Activated naive CD8-positive, alpha-beta T cell treated with anti-CD3 and anti-CD28 coated beads, Interleukin-2, amount 50 U/mL, for 24 hours (primary cell): ENCODE measurements around the gene TAGAP.

ENCODE experiments used
- ATAC-seq: fragments of 150-1000 bp; cut with Tn5 transposase; one replicate; pipeline ENCODE4 v1.10.0; 2021
- DNase-seq: peaks from one replicate; pipeline ENCODE4 v3.0.0; 2021
- H3K27ac Mint-ChIP-seq: one replicate; pipeline ENCODE4 v1.8.0; 2021; ENCODE audit warnings: mild to moderate bottlenecking, mixed read lengths
- H3K27me3 Mint-ChIP-seq: one replicate; pipeline ENCODE4 v1.8.0; 2021; ENCODE audit warnings: mixed read lengths
- H3K36me3 Mint-ChIP-seq: one replicate; pipeline ENCODE4 v1.8.0; 2021; ENCODE audit warnings: low read depth, mixed read lengths
- H3K4me1 Mint-ChIP-seq: one replicate; pipeline ENCODE4 v1.8.0; 2021; ENCODE audit warnings: mixed read lengths
- H3K4me3 Mint-ChIP-seq: one replicate; pipeline ENCODE4 v1.8.0; 2021; ENCODE audit warnings: mild to moderate bottlenecking, moderate library complexity, mixed read lengths
- H3K9me3 Mint-ChIP-seq: one replicate; pipeline ENCODE4 v1.8.0; 2021; ENCODE audit warnings: mixed read lengths

Gene TAGAP

GRCh38 chr6:159079367-159079766, 34.6 kb upstream of the TAGAP start:
- H3K9me3 Mint-ChIP-seq = peaks cover 4% of the 10 kb centered on the region
- ATAC-seq (no peak), DNase-seq (no peak)
- H3K36me3 Mint-ChIP-seq = no peaks in the 10 kb centered on the region
- H3K4me1 Mint-ChIP-seq = peaks cover 84% of the 10 kb centered on the region
- H3K27ac Mint-ChIP-seq = peak overlapping the region; percentile 78
- H3K4me3 Mint-ChIP-seq = peak overlapping the region; percentile 49
- H3K27me3 Mint-ChIP-seq = peaks cover 2% of the 10 kb centered on the region

GRCh38 chr6:159077123-159077522, 32.3 kb upstream of the TAGAP start:
- peaks cover 2% of the 10 kb centered on the region for H3K27me3 Mint-ChIP-seq
- ATAC-seq (peak; percentile 77), DNase-seq (peak; percentile 78)
- peak overlapping the region; percentile 96 for H3K27ac Mint-ChIP-seq
- peak overlapping the region; percentile 70 for H3K4me3 Mint-ChIP-seq
- peaks cover 4% of the 10 kb centered on the region for H3K9me3 Mint-ChIP-seq
- H3K4me1 Mint-ChIP-seq = peaks cover 94% of the 10 kb centered on the region
- H3K36me3 Mint-ChIP-seq = no peaks in the 10 kb centered on the region

GRCh38 chr6:159075506-159076228, 30.9 kb upstream of the TAGAP start:
- DNase-seq = no peak
- Mint-ChIP-seq H3K4me3 (no peak overlapping the region), H3K27ac (peak overlapping the region; percentile 96), H3K27me3 (peaks cover 2% of the 10 kb centered on the region), H3K4me1 (peaks cover 90% of the 10 kb centered on the region), H3K9me3 (peaks cover 4% of the 10 kb centered on the region), H3K36me3 (no peaks in the 10 kb centered on the region)
- no peak for ATAC-seq

GRCh38 chr6:159074876-159075275, 30.1 kb upstream of the TAGAP start:
- Mint-ChIP-seq H3K27ac (peak overlapping the region; percentile 96), H3K4me3 (no peak overlapping the region), H3K27me3 (peaks cover 2% of the 10 kb centered on the region), H3K36me3 (no peaks in the 10 kb centered on the region), H3K9me3 (peaks cover 4% of the 10 kb centered on the region), H3K4me1 (peaks cover 83% of the 10 kb centered on the region)
- DNase-seq = no peak
- no peak for ATAC-seq

GRCh38 chr6:159074120-159074684, 29.4 kb upstream of the TAGAP start:
- DNase-seq (no peak), ATAC-seq (no peak)
- H3K4me1 Mint-ChIP-seq = peaks cover 79% of the 10 kb centered on the region
- H3K27ac Mint-ChIP-seq = peak overlapping the region; percentile 21
- H3K36me3 Mint-ChIP-seq = no peaks in the 10 kb centered on the region
- H3K4me3 Mint-ChIP-seq = no peak overlapping the region
- peaks cover 2% of the 10 kb centered on the region for H3K27me3 Mint-ChIP-seq
- H3K9me3 Mint-ChIP-seq = peaks cover 4% of the 10 kb centered on the region

GRCh38 chr6:159071843-159072769, 27.3 kb upstream of the TAGAP start:
- Mint-ChIP-seq H3K27me3 (peaks cover under 1% of the 10 kb centered on the region), H3K4me1 (peaks cover 67% of the 10 kb centered on the region), H3K27ac (peak overlapping the region; percentile 2), H3K36me3 (no peaks in the 10 kb centered on the region), H3K9me3 (no peaks in the 10 kb centered on the region), H3K4me3 (no peak overlapping the region)
- DNase-seq = no peak
- peak; percentile 72 for ATAC-seq

GRCh38 chr6:159068904-159069578, 24.2 kb upstream of the TAGAP start:
- Mint-ChIP-seq H3K27me3 (no peaks in the 10 kb centered on the region), H3K4me1 (peaks cover 71% of the 10 kb centered on the region), H3K4me3 (no peak overlapping the region), H3K9me3 (no peaks in the 10 kb centered on the region), H3K27ac (no peak overlapping the region), H3K36me3 (no peaks in the 10 kb centered on the region)
- DNase-seq = no peak
- ATAC-seq = no peak

- Mint-ChIP-seq H3K4me1 (peaks cover 74% of the 10 kb centered on the region), H3K27ac (peak overlapping the region; percentile 69), H3K4me3 (no peak overlapping the region), H3K9me3 (no peaks in the 10 kb centered on the region), H3K27me3 (no peaks in the 10 kb centered on the region), H3K36me3 (no peaks in the 10 kb centered on the region)
- DNase-seq = no peak
- ATAC-seq = peak; percentile 21
Observed at GRCh38 chr6:159067334-159067733, 22.5 kb upstream of the TAGAP start.

GRCh38 chr6:159066483-159066882, 21.7 kb upstream of the TAGAP start:
- Mint-ChIP-seq H3K27ac (peak overlapping the region; percentile 69), H3K9me3 (no peaks in the 10 kb centered on the region), H3K4me3 (no peak overlapping the region), H3K27me3 (no peaks in the 10 kb centered on the region), H3K4me1 (peaks cover 74% of the 10 kb centered on the region), H3K36me3 (no peaks in the 10 kb centered on the region)
- DNase-seq (no peak), ATAC-seq (no peak)

GRCh38 chr6:159065759-159066329, 21.1 kb upstream of the TAGAP start:
- no peak for DNase-seq
- Mint-ChIP-seq H3K4me1 (peaks cover 76% of the 10 kb centered on the region), H3K27ac (peak overlapping the region; percentile 78), H3K36me3 (no peaks in the 10 kb centered on the region), H3K4me3 (no peak overlapping the region), H3K9me3 (no peaks in the 10 kb centered on the region), H3K27me3 (no peaks in the 10 kb centered on the region)
- no peak for ATAC-seq

- Mint-ChIP-seq H3K9me3 (no peaks in the 10 kb centered on the region), H3K27me3 (no peaks in the 10 kb centered on the region), H3K4me1 (peaks cover 82% of the 10 kb centered on the region), H3K27ac (peak overlapping the region; percentile 89), H3K4me3 (no peak overlapping the region), H3K36me3 (no peaks in the 10 kb centered on the region)
- DNase-seq = no peak
- ATAC-seq = no peak
Observed at GRCh38 chr6:159065091-159065490, 20.3 kb upstream of the TAGAP start.

- no peak for ATAC-seq
- Mint-ChIP-seq H3K27me3 (no peaks in the 10 kb centered on the region), H3K36me3 (no peaks in the 10 kb centered on the region), H3K4me1 (peaks cover 88% of the 10 kb centered on the region), H3K4me3 (peak overlapping the region; percentile 10), H3K9me3 (no peaks in the 10 kb centered on the region), H3K27ac (peak overlapping the region; percentile 89)
- DNase-seq = no peak
Observed at GRCh38 chr6:159064477-159064876, 19.7 kb upstream of the TAGAP start.

GRCh38 chr6:159063549-159063948, 18.8 kb upstream of the TAGAP start:
- no peaks in the 10 kb centered on the region for H3K36me3 Mint-ChIP-seq
- H3K4me1 Mint-ChIP-seq = peaks cover 95% of the 10 kb centered on the region
- H3K27ac Mint-ChIP-seq = peak overlapping the region; percentile 89
- peak overlapping the region; percentile 49 for H3K4me3 Mint-ChIP-seq
- DNase-seq = no peak
- H3K27me3 Mint-ChIP-seq = no peaks in the 10 kb centered on the region
- no peaks in the 10 kb centered on the region for H3K9me3 Mint-ChIP-seq
- no peak for ATAC-seq

- Mint-ChIP-seq H3K4me1 (peaks cover 100% of the 10 kb centered on the region), H3K9me3 (no peaks in the 10 kb centered on the region), H3K4me3 (peak overlapping the region; percentile 56), H3K27me3 (no peaks in the 10 kb centered on the region), H3K27ac (peak overlapping the region; percentile 89), H3K36me3 (no peaks in the 10 kb centered on the region)
- no peak for DNase-seq
- ATAC-seq = peak; percentile 1
Observed at GRCh38 chr6:159062976-159063375, 18.2 kb upstream of the TAGAP start.
